Mucosa of stomach (tissue), 1 donor: Measurements from ENCODE around the gene GJB6.
"Not testable (repeated sequence)": the region's sequence is repeated elsewhere in the genome, so short reads cannot be mapped to it uniquely, and the experiment has no call there.

Source experiments
- H3K27me3 ChIP-seq: one replicate; pipeline ENCODE4 v1.7.0; 2013; ENCODE audit warnings: mild to moderate bottlenecking, low read length; ENCODE audit not compliant: control insufficient read depth, insufficient read depth
- H3K36me3 ChIP-seq: one replicate; pipeline ENCODE4 v1.7.0; 2013; ENCODE audit warnings: low read length; ENCODE audit not compliant: control insufficient read depth, insufficient read depth
- H3K4me1 ChIP-seq: one replicate; pipeline ENCODE4 v1.7.0; 2013; ENCODE audit warnings: mild to moderate bottlenecking, low read length; ENCODE audit not compliant: control insufficient read depth, insufficient read depth
- H3K4me3 ChIP-seq: one replicate; pipeline ENCODE4 v1.7.0; 2013; ENCODE audit warnings: low read length
- H3K9ac ChIP-seq: one replicate; pipeline ENCODE4 v1.7.0; 2013; ENCODE audit warnings: mild to moderate bottlenecking, low read length, moderate library complexity
- H3K9me3 ChIP-seq: one replicate; pipeline ENCODE4 v1.7.0; 2013; ENCODE audit warnings: mild to moderate bottlenecking, low read length, moderate library complexity; ENCODE audit not compliant: control insufficient read depth
- donor health status: Pancreatic carcinoma.

Gene GJB6

DNA sequence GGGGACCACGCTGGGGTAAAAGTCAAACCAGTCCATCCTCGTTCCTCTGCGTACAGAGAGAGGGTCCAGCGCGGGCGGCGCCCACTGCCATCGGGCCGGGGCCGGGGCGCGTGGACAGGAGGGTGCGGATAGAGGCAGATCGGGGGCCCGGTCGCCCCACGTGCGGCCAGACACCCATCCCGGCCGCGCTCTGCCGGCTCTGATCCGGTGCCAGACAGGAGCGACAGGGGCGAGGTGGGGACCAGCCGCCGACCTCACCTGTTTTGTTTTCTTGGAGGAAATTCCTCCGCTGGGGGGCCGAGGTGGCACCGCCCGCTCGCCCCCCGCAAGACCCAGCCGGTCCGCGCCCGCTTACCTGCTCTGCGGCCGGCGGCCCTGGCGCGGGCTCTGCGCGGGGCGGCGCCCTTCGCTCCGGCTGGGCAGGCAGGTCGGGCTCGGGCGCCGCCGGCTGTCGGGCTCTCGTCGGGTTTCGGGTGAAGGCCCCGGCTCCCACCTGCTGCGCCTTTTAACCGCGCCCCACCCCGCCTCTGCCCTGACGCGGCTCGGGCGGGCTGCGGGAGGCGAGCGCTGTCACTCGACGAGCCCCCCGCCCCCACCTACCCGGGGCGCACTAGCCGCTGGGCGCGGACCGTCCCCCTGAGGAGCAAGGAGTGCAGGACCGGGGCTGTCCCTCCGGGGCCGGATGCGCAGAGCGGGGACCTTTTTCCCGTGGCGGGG is at the start of gene GJB6:
Gene GJB6, minus strand, starts transcription at position 481 of the 717 bp plus-strand sequence. CDS start 8,839 bp downstream, outside the sequence.
- Histone ChIP-seq H3K36me3 (no peaks in the 10 kb centered on the region), H3K9ac (peak within 1 kb of the TSS; percentile 39), H3K4me1 (no peaks in the 10 kb centered on the region), H3K27me3 (peaks cover 22% of the 10 kb centered on the region), H3K4me3 (no peak within 1 kb of the TSS), H3K9me3 (no peaks in the 10 kb centered on the region)

- not testable (repeated sequence) for H3K27me3 ChIP-seq, H3K4me3 ChIP-seq, H3K36me3 ChIP-seq, H3K4me1 ChIP-seq, H3K9ac ChIP-seq, H3K9me3 ChIP-seq
Measured at GRCh38 chr13:20276901-20277300, 44.8 kb upstream of the GJB6 start.

- no peaks in the 10 kb centered on the region for H3K36me3 ChIP-seq
- H3K9ac ChIP-seq: no peak overlapping the region
- no peaks in the 10 kb centered on the region for H3K27me3 ChIP-seq
- no peaks in the 10 kb centered on the region for H3K4me1 ChIP-seq
- H3K4me3 ChIP-seq: no peak overlapping the region
- no peaks in the 10 kb centered on the region for H3K9me3 ChIP-seq
Measured at GRCh38 chr13:20274466-20274865, 42.3 kb upstream of the GJB6 start.

DNA sequence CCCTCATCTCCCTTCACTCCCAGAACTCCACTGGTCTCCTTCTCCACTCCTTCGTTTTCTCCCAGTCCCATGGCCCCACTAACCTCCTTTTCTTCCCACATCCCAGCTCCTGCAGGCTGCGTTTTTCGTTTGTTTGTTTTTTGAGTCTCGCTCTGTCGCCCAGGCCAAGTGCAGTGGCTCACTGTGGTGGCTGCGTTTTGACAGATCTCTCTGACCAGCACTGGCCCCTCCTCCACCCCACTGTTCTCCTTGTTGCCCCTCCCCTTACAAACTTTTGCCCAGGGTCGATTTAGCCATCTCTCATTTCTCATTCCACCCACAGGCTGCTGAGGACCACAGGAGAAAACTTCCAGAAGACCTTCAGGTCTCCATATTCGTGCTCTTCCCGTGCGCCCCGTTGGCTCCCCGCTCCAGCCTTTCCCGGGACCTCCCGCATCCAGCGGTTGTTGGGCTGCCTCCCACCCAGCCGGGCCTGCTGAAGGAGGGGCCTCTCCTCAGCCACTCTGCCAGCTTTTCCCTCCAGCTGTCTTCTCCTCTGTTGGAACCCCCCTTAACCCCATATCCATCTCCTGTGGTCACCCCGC is 40.6 kb upstream of the GJB6 start:
- H3K9me3 ChIP-seq: no peaks in the 10 kb centered on the region
- no peaks in the 10 kb centered on the region for H3K36me3 ChIP-seq
- H3K4me1 ChIP-seq: no peaks in the 10 kb centered on the region
- H3K27me3 ChIP-seq: no peaks in the 10 kb centered on the region
- no peak overlapping the region for H3K9ac ChIP-seq
- no peak overlapping the region for H3K4me3 ChIP-seq

GRCh38 chr13:20272104-20272503 is 40.0 kb upstream of the GJB6 start:
- no peaks in the 10 kb centered on the region for H3K36me3 ChIP-seq
- no peaks in the 10 kb centered on the region for H3K27me3 ChIP-seq
- H3K9ac ChIP-seq: no peak overlapping the region
- H3K4me1 ChIP-seq: no peaks in the 10 kb centered on the region
- no peak overlapping the region for H3K4me3 ChIP-seq
- H3K9me3 ChIP-seq: no peaks in the 10 kb centered on the region

DNA sequence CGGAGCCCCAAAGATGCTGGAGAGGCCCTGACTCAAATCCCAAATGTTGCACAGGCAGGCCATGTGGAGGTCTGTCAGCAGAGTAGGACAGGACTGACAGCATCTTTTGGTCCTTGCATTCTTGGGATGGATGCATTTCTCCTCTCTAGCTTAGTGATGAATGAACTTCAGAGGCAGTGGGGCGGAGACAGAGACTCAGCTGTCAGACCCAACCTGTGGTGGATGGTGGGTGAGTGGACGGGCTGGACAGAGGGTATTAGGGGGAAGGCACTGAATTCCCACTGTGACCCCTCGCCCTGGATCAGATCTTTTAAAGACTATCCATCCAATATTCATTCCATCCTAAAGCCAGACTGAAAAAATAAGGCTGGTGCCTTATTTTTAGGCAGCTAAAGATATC is 39.3 kb upstream of the GJB6 start:
- Histone ChIP-seq H3K4me3 (no peak overlapping the region), H3K27me3 (no peaks in the 10 kb centered on the region), H3K9me3 (no peaks in the 10 kb centered on the region), H3K36me3 (no peaks in the 10 kb centered on the region), H3K9ac (no peak overlapping the region), H3K4me1 (no peaks in the 10 kb centered on the region)

GRCh38 chr13:20270163-20270865 is 38.2 kb upstream of the GJB6 start:
- Histone ChIP-seq H3K4me3 (no peak overlapping the region), H3K27me3 (no peaks in the 10 kb centered on the region), H3K36me3 (no peaks in the 10 kb centered on the region), H3K9ac (no peak overlapping the region), H3K4me1 (no peaks in the 10 kb centered on the region), H3K9me3 (no peaks in the 10 kb centered on the region)

- Histone ChIP-seq H3K4me1 (peaks cover 22% of the 10 kb centered on the region), H3K27me3 (no peaks in the 10 kb centered on the region)
Measured at GRCh38 chr13:20264271-20265018, 32.3 kb upstream of the GJB6 start.

GRCh38 chr13:20263393-20264044 is 31.4 kb upstream of the GJB6 start:
- H3K4me3 ChIP-seq: no peak overlapping the region
- peaks cover 22% of the 10 kb centered on the region for H3K4me1 ChIP-seq
- no peaks in the 10 kb centered on the region for H3K36me3 ChIP-seq
- no peaks in the 10 kb centered on the region for H3K27me3 ChIP-seq
- no peaks in the 10 kb centered on the region for H3K9me3 ChIP-seq
- H3K9ac ChIP-seq: no peak overlapping the region

More at GRCh38 chr13:20264271-20265018, 32.3 kb upstream of the GJB6 start:
- no peaks in the 10 kb centered on the region for H3K9me3 ChIP-seq
- H3K4me3 ChIP-seq: no peak overlapping the region
- no peaks in the 10 kb centered on the region for H3K36me3 ChIP-seq
- H3K9ac ChIP-seq: no peak overlapping the region

DNA sequence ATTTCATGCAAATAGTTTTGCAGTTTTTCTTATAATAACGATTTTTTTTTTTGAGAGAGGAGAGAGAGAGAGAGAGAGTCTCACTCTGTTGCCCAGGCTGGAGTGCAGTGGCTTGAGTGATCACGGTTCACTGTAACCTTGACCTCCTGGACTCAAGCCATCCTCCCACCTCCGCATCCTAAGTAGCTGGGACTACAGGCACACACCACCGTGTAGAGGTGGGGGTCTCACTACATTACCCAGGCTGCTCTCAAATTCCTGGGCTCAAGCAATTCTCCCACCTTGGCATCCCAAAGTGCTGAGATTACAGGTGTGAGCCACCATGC is 26.8 kb upstream of the GJB6 start:
- no peaks in the 10 kb centered on the region for H3K36me3 ChIP-seq
- H3K27me3 ChIP-seq: no peaks in the 10 kb centered on the region
- no peaks in the 10 kb centered on the region for H3K9me3 ChIP-seq
- H3K4me1 ChIP-seq: peaks cover 14% of the 10 kb centered on the region
- H3K9ac ChIP-seq: no peak overlapping the region
- H3K4me3 ChIP-seq: no peak overlapping the region

DNA sequence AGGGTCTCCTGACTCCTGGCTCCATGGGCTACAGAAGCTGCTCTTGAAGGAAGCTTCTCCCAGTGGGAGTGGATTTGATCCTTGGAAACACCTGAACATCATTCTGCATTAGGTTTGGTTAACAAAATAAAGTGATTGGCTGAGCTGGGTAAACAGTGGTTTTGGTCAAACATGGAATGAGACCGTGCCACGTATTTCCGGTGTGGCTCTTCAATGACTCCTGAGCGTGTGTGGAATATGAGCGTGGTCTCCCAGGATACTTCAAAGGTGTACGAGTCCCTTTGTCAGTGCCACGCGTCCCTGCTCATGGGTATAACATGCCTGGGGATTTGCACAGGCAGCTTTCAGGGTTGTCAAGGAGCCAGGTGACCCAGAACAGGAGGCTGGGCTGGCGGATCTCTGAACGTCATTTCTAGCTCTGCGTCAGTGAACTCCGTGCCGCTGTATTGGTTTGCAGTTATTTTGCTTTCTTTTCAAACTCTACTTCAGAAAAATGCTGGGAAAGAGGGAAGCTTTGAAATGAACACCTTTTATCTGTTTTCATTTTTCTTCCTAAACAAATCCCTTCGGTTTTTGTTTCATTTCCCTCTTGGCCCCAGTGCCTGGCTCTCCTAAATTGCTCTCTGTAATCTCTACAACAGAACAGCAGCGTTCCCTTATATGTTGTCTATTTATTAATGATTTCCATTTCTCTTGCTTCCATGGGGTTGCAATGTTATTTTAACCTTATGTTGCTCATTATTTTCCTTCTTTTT is 26.3 kb upstream of the GJB6 start:
- Histone ChIP-seq H3K9me3 (no peaks in the 10 kb centered on the region), H3K36me3 (no peaks in the 10 kb centered on the region), H3K4me1 (peaks cover 8% of the 10 kb centered on the region), H3K4me3 (no peak overlapping the region), H3K9ac (no peak overlapping the region), H3K27me3 (no peaks in the 10 kb centered on the region)
